Breast epithelium (tissue), 3 donors: ENCODE data around the gene APC2.

Experiments
- CTCF ChIP-seq, 3 donors: fragments of 450-650 bp; IDR thresholded peaks; one replicate each; pipeline ENCODE4 v1.5.1; 2016 to 2017; ENCODE audit warnings: antibody characterized with exemption in 3 of 3, mild to moderate bottlenecking in 3 of 3, moderate library complexity in 3 of 3
- POLR2A ChIP-seq: fragments of 450-650 bp; IDR thresholded peaks from one replicate; pipeline ENCODE4 v1.6.1; 2016; ENCODE audit warnings: antibody characterized with exemption, mild to moderate bottlenecking, moderate library complexity
- POLR2AphosphoS5 ChIP-seq, 3 donors: sonication (generic); formaldehyde crosslinking; IDR thresholded peaks; one replicate each; pipeline ENCODE4 v1.6.1; 2017; ENCODE audit warnings: antibody characterized with exemption in 3 of 3

DNA sequence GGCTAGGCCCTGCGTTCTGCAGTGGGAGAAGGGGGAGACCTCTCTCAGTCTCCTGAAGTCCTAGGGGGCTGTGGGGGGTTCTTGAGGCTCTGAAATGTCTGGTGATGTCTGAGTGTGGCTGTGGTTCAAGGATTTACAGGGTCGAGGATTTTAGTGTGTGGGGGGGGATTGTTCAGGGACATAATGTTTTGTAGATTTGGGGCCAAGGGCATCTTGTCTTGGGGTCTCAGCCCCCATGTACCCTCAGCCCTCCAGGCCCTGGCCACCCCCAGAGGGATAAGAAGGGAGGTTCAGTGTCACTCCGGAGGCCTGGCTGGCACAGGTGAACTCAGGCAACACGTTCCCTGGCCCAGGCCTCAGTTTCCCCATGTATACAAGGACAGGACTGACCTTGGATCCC lies 2.4 kb upstream of the APC2 start:
- TF ChIP-seq POLR2A (no peak), CTCF (IDR thresholded peaks at IDR 0.05) (no peak), POLR2AphosphoS5 (IDR thresholded peaks at IDR 0.05) (no peak)
